DOHH2 (cell line): ENCODE data around the gene FUT8.

ENCODE experiments used
- EZH2phosphoT487 ChIP-seq: fragments of 200-600 bp; sonication (generic); IDR thresholded peaks from 2 replicates; pipeline ENCODE4 v1.6.1; 2017; ENCODE audit warnings: borderline replicate concordance, mild to moderate bottlenecking, antibody characterized with exemption, low read length, moderate library complexity, mixed read lengths
- TF ChIP-seq, protein P1 (sequence below): fragments of 200-600 bp; sonication (generic); IDR thresholded peaks from one replicate; pipeline ENCODE4 v1.5.1; 2014; ENCODE audit warnings: antibody characterized with exemption, mild to moderate bottlenecking, low read depth, low read length; ENCODE audit not compliant: poor library complexity, severe bottlenecking

DNA sequence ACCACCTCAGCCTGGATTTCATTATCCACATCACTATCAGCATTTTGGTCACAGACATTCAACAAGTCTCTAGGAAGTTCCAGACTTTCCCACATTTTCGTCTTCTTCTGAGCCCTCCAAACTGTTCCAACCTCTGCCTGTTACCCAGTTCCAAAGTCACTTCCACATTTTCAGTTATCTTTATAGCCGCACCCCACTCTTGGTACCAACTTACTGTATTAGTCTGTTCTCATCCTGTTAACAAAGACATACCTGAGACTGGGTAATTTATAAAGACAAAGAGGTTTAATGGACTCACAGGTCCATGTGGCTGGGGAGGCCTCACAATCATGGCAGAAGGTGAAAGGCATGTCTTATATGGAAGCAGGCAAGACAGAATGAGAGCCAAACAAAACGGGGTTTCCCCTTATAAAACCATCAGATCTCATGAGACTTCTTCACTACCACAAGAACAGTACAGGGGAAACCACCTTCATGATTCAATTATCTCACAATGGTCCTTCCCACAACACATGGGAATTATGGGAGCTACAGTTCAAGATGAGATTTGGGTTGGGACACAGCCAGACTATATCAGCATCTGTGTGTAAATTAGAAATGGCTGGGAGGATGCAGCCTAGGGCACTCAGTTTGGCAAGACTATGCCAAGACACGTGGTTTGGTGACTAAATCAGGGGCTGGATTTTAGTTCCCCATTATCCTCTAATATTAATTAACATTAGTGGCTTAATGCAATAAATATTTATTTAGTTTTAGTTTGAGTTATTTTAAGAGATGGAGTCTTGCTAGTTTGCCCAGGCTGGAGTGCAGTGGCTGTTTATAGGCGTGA, 16.2 kb upstream of the FUT8 start:
- TF ChIP-seq, protein P1, sequence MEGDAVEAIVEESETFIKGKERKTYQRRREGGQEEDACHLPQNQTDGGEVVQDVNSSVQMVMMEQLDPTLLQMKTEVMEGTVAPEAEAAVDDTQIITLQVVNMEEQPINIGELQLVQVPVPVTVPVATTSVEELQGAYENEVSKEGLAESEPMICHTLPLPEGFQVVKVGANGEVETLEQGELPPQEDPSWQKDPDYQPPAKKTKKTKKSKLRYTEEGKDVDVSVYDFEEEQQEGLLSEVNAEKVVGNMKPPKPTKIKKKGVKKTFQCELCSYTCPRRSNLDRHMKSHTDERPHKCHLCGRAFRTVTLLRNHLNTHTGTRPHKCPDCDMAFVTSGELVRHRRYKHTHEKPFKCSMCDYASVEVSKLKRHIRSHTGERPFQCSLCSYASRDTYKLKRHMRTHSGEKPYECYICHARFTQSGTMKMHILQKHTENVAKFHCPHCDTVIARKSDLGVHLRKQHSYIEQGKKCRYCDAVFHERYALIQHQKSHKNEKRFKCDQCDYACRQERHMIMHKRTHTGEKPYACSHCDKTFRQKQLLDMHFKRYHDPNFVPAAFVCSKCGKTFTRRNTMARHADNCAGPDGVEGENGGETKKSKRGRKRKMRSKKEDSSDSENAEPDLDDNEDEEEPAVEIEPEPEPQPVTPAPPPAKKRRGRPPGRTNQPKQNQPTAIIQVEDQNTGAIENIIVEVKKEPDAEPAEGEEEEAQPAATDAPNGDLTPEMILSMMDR: no peak
- no peak for TF ChIP-seq EZH2phosphoT487
